Left lung (tissue), 10 donors: ENCODE measurements around the gene ATP9A. TPM values are rescaled to one million over a fixed set of nuclear protein-coding genes. Genes with fewer than 3 reads are reported as not detected.

Experiments used
- ATAC-seq: fragments of 200-7000 bp; cut with Tn5 transposase; one replicate; pipeline ENCODE4 v1.9.1; 2020; ENCODE audit warnings: moderate library complexity
- DNase-seq, 4 donors: peaks; one replicate each; pipeline ENCODE4 v3.0.0-alpha.2; 2013 to 2020
- H3K27ac ChIP-seq, 2 donors: fragments of 200-600 bp; sonication (generic) in 1 of 2; one replicate each; pipeline versions ENCODE4 v1.5.0 to v1.8.0; 2020 to 2021
- H3K27me3 ChIP-seq, 2 donors: fragments of 200-600 bp; sonication (generic) in 1 of 2; one replicate each; pipeline versions ENCODE4 v1.5.0 to v1.8.0; 2020 to 2021
- H3K36me3 ChIP-seq, 2 donors: fragments of 200-600 bp; sonication (generic) in 1 of 2; one replicate each; pipeline versions ENCODE4 v1.5.0 to v1.8.0; 2020 to 2021
- H3K4me1 ChIP-seq, 2 donors: fragments of 200-600 bp; one replicate each; pipeline ENCODE4 v1.8.0; 2021
- H3K4me3 ChIP-seq, 2 donors: fragments of 200-600 bp; sonication (generic) in 1 of 2; one replicate each; pipeline versions ENCODE4 v1.5.0 to v1.8.0; 2020 to 2021; ENCODE audit warnings: mild to moderate bottlenecking in 1 of 2
- H3K9me3 ChIP-seq, 2 donors: fragments of 200-600 bp; sonication (generic) in 1 of 2; one replicate each; pipeline versions ENCODE4 v1.5.0 to v1.8.0; 2020 to 2021
- CTCF ChIP-seq, 2 donors: fragments of 200-600 bp; sonication (generic) in 1 of 2; IDR thresholded peaks; one replicate each; pipeline versions ENCODE4 v1.5.0 to v1.8.0; 2021; ENCODE audit warnings: antibody characterized with exemption in 2 of 2
- intact Hi-C, 2 donors: fragments of 100-400 bp; cut with DNase I; formaldehyde crosslinking; loops; one replicate each; pipeline versions ENCODE4 v1.11.2 to v1.14.2; 2022
- polyA plus RNA-seq, 6 donors: library from polyadenylated mRNA; unstranded; fragments of 120-200 nt; gene quantifications; one replicate each; pipeline ENCODE4 v1.2.1, GENCODE V29; 2013; ENCODE audit not compliant: insufficient read length in 6 of 6
- total RNA-seq, 2 donors: library from RNA; stranded (reverse); fragmentation: NEBNext Ultra II Directional; extraction: Animal tissue kit (Norgen Biotek cat#: 25700); gene quantifications; one replicate each; pipeline ENCODE4 v1.2.1, GENCODE V29; 2021
- donor health status: DM: no; HTN: yes; CAD: no.
- donor health status: DM: no; HTN: no; CAD: no.

The ATP9A gene
- total and polyA plus RNA-seq, 8 donors: 15.3 to 59.7 (median 50.4) TPM

- ATAC-seq: no peak
- intact Hi-C loops: no loop called here
Observed at GRCh38 chr20:51812861-51813260, 44.7 kb upstream of the ATP9A start.

GRCh38 chr20:51811514-51812128 lies 43.4 kb upstream of the ATP9A start:
- ATAC-seq (no peak), DNase-seq (no peak)
- no peaks in the 10 kb centered on the region for H3K9me3 ChIP-seq
- TF ChIP-seq CTCF (IDR thresholded peaks at IDR 0.05): no peak
- H3K4me1 ChIP-seq: no peaks in the 10 kb centered on the region
- intact Hi-C loops: no loop called here
- H3K27ac ChIP-seq: no peak overlapping the region
- H3K27me3 ChIP-seq: no peaks in the 10 kb centered on the region
- H3K36me3 ChIP-seq: no peaks in the 10 kb centered on the region
- H3K4me3 ChIP-seq: no peak overlapping the region

More at GRCh38 chr20:51812861-51813260, 44.7 kb upstream of the ATP9A start:
- no peak for DNase-seq
- Histone ChIP-seq H3K27ac (no peak overlapping the region), H3K36me3 (no peaks in the 10 kb centered on the region), H3K27me3 (no peaks in the 10 kb centered on the region), H3K4me3 (no peak overlapping the region), H3K9me3 (no peaks in the 10 kb centered on the region), H3K4me1 (no peaks in the 10 kb centered on the region)
- no peak for TF ChIP-seq CTCF (IDR thresholded peaks at IDR 0.05)

GRCh38 chr20:51811042-51811355 lies 42.8 kb upstream of the ATP9A start:
- ATAC-seq: no peak
- no peak overlapping the region for H3K4me3 ChIP-seq
- peak in 1 of 4 donors; percentile 66 for DNase-seq
- H3K36me3 ChIP-seq: no peaks in the 10 kb centered on the region
- H3K9me3 ChIP-seq: no peaks in the 10 kb centered on the region
- no peaks in the 10 kb centered on the region for H3K4me1 ChIP-seq
- H3K27ac ChIP-seq: no peak overlapping the region
- H3K27me3 ChIP-seq: no peaks in the 10 kb centered on the region
- TF ChIP-seq CTCF (IDR thresholded peaks at IDR 0.05): no peak
- intact Hi-C loops: no loop called here

- Histone ChIP-seq H3K4me3 (no peak overlapping the region), H3K36me3 (no peaks in the 10 kb centered on the region), H3K4me1 (no peaks in the 10 kb centered on the region), H3K27me3 (no peaks in the 10 kb centered on the region), H3K9me3 (no peaks in the 10 kb centered on the region), H3K27ac (no peak overlapping the region)
- intact Hi-C loops: no loop called here
- no peak for DNase-seq
- no peak for TF ChIP-seq CTCF (IDR thresholded peaks at IDR 0.05)
- ATAC-seq: no peak
Observed at GRCh38 chr20:51810155-51811041, 42.2 kb upstream of the ATP9A start.

GRCh38 chr20:51807720-51808250 lies 39.6 kb upstream of the ATP9A start:
- no peak overlapping the region for H3K27ac ChIP-seq
- H3K4me3 ChIP-seq: no peak overlapping the region
- DNase-seq (no peak), ATAC-seq (no peak)
- H3K36me3 ChIP-seq: no peaks in the 10 kb centered on the region
- peaks cover 4 to 22% of the 10 kb centered on the region in 2 donors for H3K27me3 ChIP-seq
- H3K9me3 ChIP-seq: no peaks in the 10 kb centered on the region
- TF ChIP-seq CTCF (IDR thresholded peaks at IDR 0.05): no peak
- intact Hi-C loops: no loop called here
- H3K4me1 ChIP-seq: no peaks in the 10 kb centered on the region
